CMK (cell line): ENCODE results near the gene CAPN5.
"Not testable (repeated sequence)": the region's sequence is repeated elsewhere in the genome, so short reads cannot be mapped to it uniquely, and the experiment has no call there.

Experiments
- DNase-seq: peaks from one replicate; pipeline ENCODE4 v3.0.0-alpha.2; 2010; ENCODE audit warnings: low read depth

CAPN5 gene

GRCh38 chr11:77084581-77085191, 17.9 kb downstream of the CAPN5 start:
- no peak for DNase-seq

DNA sequence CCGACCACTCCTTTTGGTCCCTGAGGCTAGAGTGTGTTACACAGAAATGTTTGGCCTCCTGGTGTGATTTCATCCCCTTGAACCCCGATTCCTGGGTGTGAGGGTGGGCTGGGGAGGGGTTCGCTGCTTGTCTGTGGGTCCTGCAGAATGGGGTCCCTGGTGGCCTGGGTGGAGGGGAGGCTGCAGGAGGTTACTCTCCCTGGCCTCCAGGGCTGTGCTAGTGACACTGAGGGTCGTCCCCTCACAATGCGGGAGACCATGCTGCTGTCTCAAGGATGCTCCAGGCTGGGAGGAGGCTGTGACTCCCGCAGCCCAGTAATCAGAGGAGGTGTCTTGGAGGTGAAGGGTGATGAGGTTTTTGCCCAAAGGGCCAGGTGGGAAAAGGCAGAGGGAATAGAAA, 18.9 kb downstream of the CAPN5 start:
- no peak for DNase-seq

DNA sequence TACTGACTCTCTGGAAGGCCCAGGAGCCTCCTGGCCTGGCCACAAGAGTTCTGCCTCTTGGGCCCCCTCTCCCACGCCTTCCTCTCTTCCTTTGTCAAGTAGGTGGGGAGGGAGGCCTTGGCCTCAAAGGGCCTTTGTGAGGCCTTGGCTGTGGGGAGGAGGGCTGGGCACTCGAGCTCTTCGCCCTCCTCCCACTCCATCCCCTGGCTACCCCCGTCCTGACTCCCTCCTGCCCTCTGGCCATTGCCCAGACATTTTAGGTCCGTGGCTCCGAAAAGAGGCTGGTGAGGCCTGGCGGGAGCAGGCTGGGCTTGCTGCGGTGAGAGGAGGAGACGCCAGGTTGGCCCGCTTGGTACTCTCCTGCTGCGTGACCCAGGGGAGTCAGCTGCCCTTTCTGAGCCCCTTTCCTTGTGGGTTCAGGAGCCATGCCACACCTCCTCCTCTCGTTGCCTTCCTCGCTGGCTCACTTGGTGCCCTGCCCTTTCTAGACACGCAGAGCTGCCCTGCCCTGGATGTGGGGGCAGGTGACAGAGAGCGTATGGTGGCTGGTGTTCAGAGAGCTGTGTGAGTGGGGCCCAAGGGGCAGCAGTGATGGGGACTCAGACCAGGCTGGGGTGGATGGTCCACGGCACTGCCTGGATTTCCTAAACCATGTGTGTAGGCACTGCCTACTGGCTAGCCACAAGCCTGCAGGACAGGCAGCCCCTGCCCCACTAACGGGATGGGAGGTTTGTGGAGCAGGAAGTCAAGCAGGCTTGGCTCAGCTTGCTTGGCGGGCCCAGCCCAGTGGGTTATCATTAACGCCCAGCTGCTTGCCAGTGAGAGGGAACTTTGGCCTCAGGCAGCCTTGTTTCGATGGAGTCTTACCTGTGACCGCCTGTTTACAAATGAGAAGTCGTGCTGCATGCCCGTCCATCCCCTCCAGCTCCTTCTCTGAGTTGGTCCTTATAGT, 20.0 kb downstream of the CAPN5 start:
- DNase-seq = no peak

- no peak for DNase-seq
Observed at GRCh38 chr11:77087723-77088225, 21.0 kb downstream of the CAPN5 start.

GRCh38 chr11:77088236-77089003, 21.6 kb downstream of the CAPN5 start:
- no peak for DNase-seq

- no peak for DNase-seq
Observed at GRCh38 chr11:77089004-77089545, 22.3 kb downstream of the CAPN5 start.

GRCh38 chr11:77090046-77090372, 23.2 kb downstream of the CAPN5 start:
- DNase-seq = no peak

DNA sequence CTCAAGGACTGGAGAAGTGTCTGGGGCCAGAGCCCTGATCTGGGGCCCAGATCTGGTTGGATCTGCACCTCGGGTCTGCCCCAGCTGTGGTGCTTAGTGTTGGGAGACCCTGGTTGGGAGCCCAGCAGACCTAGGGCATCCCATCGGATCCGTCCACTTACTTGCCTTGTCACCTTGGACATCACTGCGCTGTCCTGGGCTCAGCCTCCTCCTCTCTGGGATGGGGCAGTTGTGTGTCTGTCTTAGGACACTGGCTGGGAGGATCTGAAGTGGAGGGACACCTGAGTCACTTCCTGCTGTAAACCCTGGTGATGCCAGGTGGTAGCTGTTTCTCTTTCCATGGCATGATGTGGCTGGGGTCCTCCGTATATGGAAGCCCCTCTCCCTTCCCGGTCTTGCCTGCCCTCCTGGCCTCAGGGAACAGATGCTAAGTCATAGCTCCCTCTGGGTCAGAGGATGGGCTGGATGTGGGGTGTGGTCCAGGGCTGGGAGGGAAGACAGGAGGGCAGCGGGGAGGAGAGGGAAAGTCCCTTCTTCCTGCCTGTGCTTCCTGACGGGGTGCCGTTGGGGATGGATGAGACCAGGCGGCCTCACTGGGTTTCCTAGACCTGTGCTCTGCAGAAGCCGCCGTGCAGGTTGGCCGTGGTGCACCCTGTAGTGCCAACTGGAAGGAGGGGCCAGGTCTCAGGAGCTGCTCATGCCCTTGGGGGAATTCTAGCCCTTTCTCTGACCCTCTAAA, 23.8 kb downstream of the CAPN5 start:
- DNase-seq = no peak

DNA sequence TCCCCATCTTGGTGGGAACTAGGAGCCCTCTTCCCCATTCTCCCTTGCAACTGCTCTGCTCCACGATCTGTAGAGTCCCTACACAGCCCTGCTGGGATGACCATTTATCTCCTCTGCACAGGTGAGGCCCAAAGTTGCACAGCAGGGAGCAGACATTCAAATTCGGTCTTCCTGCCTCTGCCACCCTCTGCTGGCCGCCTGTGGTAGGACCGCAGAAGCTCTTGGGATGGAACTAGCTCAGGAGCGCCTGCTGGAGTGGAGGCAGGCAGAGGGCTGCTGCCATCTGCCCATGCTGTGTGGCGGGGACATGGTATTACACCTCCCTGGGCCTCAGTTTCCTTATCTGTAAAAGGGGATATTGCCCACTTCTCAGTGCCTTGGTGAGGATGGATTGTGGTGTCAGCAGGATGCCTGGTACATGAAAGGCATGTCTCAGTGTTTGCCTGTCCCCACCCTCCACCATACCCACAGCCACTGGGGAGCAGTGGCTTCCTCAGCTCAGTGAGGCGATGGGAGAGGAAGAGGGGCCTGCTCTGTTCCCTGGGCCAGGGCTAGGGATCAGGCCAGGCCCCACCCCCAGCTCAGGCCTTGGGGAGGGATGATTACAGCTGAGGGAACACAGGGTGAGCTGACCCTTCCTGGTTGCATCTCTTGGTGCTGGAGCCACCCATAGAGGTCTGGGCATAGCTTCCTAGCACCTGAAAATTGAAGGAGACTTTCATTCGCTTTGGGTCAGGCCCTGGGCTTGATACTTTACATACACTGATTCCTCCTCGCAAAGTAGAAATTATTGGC, 24.6 kb downstream of the CAPN5 start:
- no peak for DNase-seq

- DNase-seq = no peak
Observed at GRCh38 chr11:77092382-77092781, 25.6 kb downstream of the CAPN5 start.

- no peak for DNase-seq
Observed at GRCh38 chr11:77093056-77093891, 26.5 kb downstream of the CAPN5 start.

DNA sequence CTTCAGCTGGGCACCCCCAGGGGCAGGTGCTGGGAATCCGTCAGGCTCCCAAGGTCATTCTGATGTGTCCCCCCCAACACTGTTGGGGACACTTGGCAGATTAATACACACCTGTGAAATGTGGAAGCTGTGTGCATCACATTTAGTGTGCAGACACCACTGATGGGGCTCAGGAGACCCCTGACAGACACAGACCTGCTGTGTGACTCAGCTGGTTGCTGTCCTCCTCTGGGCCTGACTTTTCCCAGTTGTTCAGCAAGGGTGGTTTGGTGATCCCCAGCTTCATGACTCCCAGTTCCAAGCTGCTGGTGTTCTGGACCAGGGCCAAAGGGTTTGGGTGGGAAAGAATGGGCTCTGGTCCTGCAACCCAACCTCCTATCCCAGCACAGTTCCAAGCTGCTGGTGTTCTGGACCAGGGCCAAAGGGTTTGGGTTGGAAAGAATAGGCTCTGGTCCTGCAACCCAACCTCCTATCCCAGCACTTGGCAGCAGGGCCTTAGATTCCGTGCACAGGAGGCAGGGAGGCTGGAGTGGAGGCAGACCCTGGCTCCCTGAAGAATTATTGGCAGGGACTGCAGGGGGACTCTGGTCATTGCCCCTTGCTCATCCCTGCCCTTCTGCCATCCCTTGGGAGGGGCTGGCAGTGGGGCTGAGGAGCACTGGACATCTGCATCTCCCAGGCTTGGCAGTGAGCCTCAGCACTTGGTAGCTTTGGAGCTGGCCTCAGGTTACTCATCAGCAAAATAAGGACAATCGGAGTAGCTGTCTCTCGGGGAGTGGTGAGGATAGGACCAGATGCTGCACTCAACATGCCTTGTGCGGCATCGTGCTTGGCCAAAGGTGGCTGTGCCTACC, 27.4 kb downstream of the CAPN5 start:
- no peak for DNase-seq

- no peak for DNase-seq
Observed at GRCh38 chr11:77094841-77095365, 28.1 kb downstream of the CAPN5 start.

DNA sequence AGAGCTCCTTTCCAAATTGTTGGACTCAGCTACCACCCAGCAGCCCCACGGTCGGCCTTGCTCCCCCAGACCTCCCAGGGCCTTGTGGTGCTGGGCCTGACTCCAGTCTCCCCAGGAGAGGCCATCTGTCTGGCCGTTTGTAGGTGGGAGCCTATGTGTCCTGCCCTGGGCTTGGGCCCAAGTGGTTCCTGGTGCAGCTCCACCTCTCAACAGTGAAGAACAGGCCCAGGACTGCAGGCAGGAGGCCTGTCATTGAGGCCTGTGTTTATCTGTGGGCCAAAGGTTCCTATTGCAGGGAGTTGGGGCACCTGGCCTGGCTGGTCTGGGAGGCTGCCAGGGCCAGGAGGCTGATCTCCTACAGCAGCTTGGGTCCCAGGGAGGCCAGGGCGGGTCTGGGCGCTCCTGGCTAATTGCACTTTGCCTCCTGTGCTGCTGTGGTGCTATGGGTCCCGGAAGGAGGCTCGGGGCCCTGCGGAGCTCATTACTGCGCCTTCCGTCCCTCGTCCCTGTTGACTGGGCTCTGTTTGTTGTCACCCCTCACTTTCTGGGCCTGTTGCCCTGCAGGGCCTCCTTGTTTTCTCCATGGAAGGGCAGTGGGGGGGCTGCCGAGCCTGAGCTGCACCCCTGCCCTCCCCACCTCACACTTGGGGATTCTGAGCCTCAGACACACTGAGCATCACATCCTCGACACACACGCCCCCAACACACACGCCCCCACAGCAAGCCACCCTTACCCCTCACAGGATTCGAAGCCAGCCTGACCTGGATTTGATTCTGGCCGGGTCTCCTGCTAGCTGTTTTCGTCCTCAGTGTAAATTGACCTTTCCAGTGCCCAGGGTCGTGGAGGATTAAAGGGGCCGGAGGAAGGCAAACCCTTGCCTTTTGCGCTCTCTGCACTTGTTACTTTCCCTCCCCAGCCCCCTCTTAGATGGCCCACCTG, 29.1 kb downstream of the CAPN5 start:
- DNase-seq = no peak

DNA sequence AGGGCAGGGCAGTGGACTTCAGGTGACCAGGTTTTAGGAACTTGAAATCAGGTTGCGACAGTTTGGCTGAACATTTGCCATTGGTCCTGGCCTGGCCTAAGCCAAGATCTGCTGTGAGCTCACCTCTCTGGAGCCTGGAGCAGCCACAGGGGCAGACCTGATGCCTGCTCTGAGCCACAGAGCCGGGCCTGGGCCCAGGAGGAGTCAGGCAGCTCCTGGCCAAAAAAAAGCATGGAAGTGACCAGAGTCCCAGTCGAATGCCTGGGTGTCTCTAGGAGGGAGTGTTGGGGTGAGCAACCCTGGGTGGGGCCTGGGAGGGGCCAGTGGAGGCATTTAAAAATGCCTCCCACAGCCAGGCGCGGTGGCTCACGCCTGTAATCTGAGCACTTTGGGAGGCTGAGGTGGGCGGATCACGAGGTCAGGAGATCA, 29.8 kb downstream of the CAPN5 start:
- DNase-seq = no peak

DNA sequence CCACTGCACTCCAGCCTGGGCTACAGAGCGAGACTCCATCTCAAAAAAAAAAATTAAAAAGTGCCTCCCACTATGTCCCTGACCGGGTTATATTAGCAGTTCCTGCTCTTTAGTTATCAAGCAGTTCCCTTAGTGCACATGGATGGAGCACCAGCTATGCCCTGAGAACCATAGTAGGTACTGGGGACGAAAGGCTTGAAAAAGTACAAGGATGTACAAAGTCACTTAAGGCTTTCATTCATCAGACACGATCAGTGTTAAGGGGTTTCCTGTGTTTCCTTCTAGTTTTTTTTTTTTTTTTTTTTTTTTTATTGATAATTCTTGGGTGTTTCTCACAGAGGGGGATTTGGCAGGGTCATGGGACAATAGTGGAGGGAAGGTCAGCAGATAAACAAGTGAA, 30.4 kb downstream of the CAPN5 start:
- not testable (repeated sequence) for DNase-seq
